SK-N-SH (cell line): ENCODE results near the gene NOBOX. TPM values are rescaled to one million over a fixed set of nuclear protein-coding genes. Genes with fewer than 3 reads are reported as not detected.

Experiments
- CTCF ChIA-PET: fragments of 300-600, 350-600 bp; formaldehyde crosslinking; extraction: SDS; loops from one replicate; lab custom pipeline; 2021; lab: Yijun Ruan, JAX
- POLR2A ChIA-PET: fragments of 350-600 bp; sonication (Branson Sonifier 250); formaldehyde crosslinking; extraction: SDS; loops from one replicate; lab custom pipeline; 2020; ENCODE audit warnings: antibody characterized with exemption, inconsistent platforms; lab: Yijun Ruan, JAX
- DNase-seq: peaks from one replicate; pipeline ENCODE4 v3.0.0; 2012
- H2AFZ ChIP-seq: fragments of 200-600 bp; sonication (generic); 2 replicates; pipeline ENCODE4 v1.8.1; 2016; ENCODE audit warnings: antibody characterized with exemption, mild to moderate bottlenecking, low read depth
- H3F3A ChIP-seq: fragments of 200-600 bp; sonication (generic); replicated peaks from 2 replicates; pipeline ENCODE3; 2016; ENCODE audit warnings: antibody characterized with exemption, mild to moderate bottlenecking; ENCODE audit not compliant: insufficient read depth
- H3K27ac ChIP-seq, 2 experiments: fragments of 200-500 bp in 1 of 2; fragments of 200-600 bp in 1 of 2; sonication (Bioruptor generic) in 1 of 2; sonication (generic), shearing (Covaris generic) in 1 of 2; 2 replicates each; pipeline versions ENCODE4 v1.5.1 to v1.6.1; 2014 to 2016; ENCODE audit warnings: low read depth in 2 of 2, inconsistent platforms in 1 of 2, low read length in 1 of 2, mild to moderate bottlenecking in 1 of 2, mixed read lengths in 1 of 2
- H3K27me3 ChIP-seq: fragments of 200-600 bp; sonication (generic), shearing (Covaris generic); 2 replicates; pipeline ENCODE4 v1.6.1; 2016; ENCODE audit warnings: mixed run types; ENCODE audit not compliant: insufficient read depth
- H3K36me3 ChIP-seq, 2 experiments: fragments of 200-500 bp in 1 of 2; fragments of 200-600 bp in 1 of 2; sonication (Bioruptor generic) in 1 of 2; sonication (generic) in 1 of 2; replicated peaks in 1 of 2; 2 replicates each; pipeline versions ENCODE3 to v1.5.1; 2014 to 2016; ENCODE audit warnings: low read length in 1 of 2, mild to moderate bottlenecking in 1 of 2; ENCODE audit not compliant: insufficient read depth in 2 of 2, control insufficient read depth in 1 of 2
- H3K4me1 ChIP-seq, 2 experiments: fragments of 200-500 bp in 1 of 2; fragments of 200-600 bp in 1 of 2; sonication (Bioruptor generic) in 1 of 2; sonication (generic), shearing (Covaris generic) in 1 of 2; 2 replicates each; pipeline versions ENCODE4 v1.5.1 to v1.6.1; 2014 to 2016; ENCODE audit warnings: low read depth in 1 of 2, low read length in 1 of 2, mixed run types in 1 of 2; ENCODE audit not compliant: insufficient read depth in 2 of 2, control insufficient read depth in 1 of 2
- H3K4me2 ChIP-seq: fragments of 200-600 bp; sonication (generic), shearing (Covaris generic); 2 replicates; pipeline ENCODE4 v1.6.1; 2017; ENCODE audit warnings: mixed run types
- H3K4me3 ChIP-seq, 2 experiments: fragments of 200-500 bp in 1 of 2; fragments of 200-600 bp in 1 of 2; sonication (Bioruptor generic) in 1 of 2; sonication (generic), shearing (Covaris generic) in 1 of 2; 2 replicates each; pipeline versions ENCODE4 v1.5.1 to v1.8.1; 2014 to 2016; ENCODE audit warnings: low read depth in 2 of 2, inconsistent platforms in 1 of 2, low read length in 1 of 2, mild to moderate bottlenecking in 1 of 2, mixed read lengths in 1 of 2, moderate library complexity in 1 of 2
- H3K79me2 ChIP-seq: fragments of 200-600 bp; sonication (generic); 2 replicates; pipeline ENCODE4 v1.8.1; 2017; ENCODE audit warnings: mild to moderate bottlenecking; ENCODE audit not compliant: insufficient read depth
- H3K9ac ChIP-seq: fragments of 200-600 bp; sonication (generic); 2 replicates; pipeline ENCODE4 v1.6.1; 2017; ENCODE audit warnings: mixed run types
- H3K9me2 ChIP-seq: fragments of 200-600 bp; sonication (generic); 2 replicates; pipeline ENCODE4 v1.6.1; 2017; ENCODE audit warnings: mixed run types
- H3K9me3 ChIP-seq: fragments of 200-600 bp; sonication (generic); 2 replicates; pipeline ENCODE4 v1.6.1; 2017; ENCODE audit warnings: mixed run types, mild to moderate bottlenecking, moderate library complexity
- H4K20me1 ChIP-seq: fragments of 200-600 bp; sonication (generic); 2 replicates; pipeline ENCODE4 v1.6.1; 2017; ENCODE audit warnings: mild to moderate bottlenecking, mixed run types; ENCODE audit not compliant: insufficient read depth
- CTCF ChIP-seq: fragments of 200-600 bp; sonication (generic); IDR thresholded peaks from 2 replicates; pipeline ENCODE4 v1.6.1; 2017; ENCODE audit warnings: antibody characterized with exemption, mild to moderate bottlenecking, moderate library complexity
- ELF1 ChIP-seq: IDR thresholded peaks from 2 replicates; pipeline ENCODE4 v1.4.0; 2012
- EP300 ChIP-seq, 2 experiments: IDR thresholded peaks; 2 replicates each; pipeline versions ENCODE4 v1.4.0 to v1.6.1; 2012; ENCODE audit warnings: borderline replicate concordance in 1 of 2, low read depth in 1 of 2, low read length in 1 of 2
- FOSL2 ChIP-seq: IDR thresholded peaks from 2 replicates; pipeline ENCODE4 v1.4.0; 2012; ENCODE audit warnings: low read depth, mild to moderate bottlenecking, moderate library complexity, borderline replicate concordance
- IRF3 ChIP-seq: fragments of 150-350 bp; IDR thresholded peaks from 2 replicates; pipeline ENCODE4 v1.6.1; 2016; ENCODE audit warnings: mild to moderate bottlenecking, low read depth, low read length
- MEF2A ChIP-seq: IDR thresholded peaks from 2 replicates; pipeline ENCODE4 v1.4.0; 2012; ENCODE audit warnings: low read depth, borderline replicate concordance
- POLR2AphosphoS5 ChIP-seq: IDR thresholded peaks from 2 replicates; pipeline ENCODE4 v1.6.1; 2012; ENCODE audit warnings: low read depth, low read length
- REST ChIP-seq: IDR thresholded peaks from 2 replicates; pipeline ENCODE4 v1.6.1; 2012; ENCODE audit warnings: mild to moderate bottlenecking, low read depth, low read length, moderate library complexity
- RFX5 ChIP-seq: IDR thresholded peaks from 2 replicates; pipeline ENCODE4 v1.6.1; 2012; ENCODE audit warnings: mild to moderate bottlenecking, improper control_type of control experiment, low read length
- SIN3A ChIP-seq: IDR thresholded peaks from 2 replicates; pipeline ENCODE4 v1.6.1; 2012; ENCODE audit warnings: low read depth, mild to moderate bottlenecking, low read length, moderate library complexity, borderline replicate concordance
- SMC3 ChIP-seq: IDR thresholded peaks from 2 replicates; pipeline ENCODE4 v1.6.1; 2012; ENCODE audit warnings: low read depth, low read length, improper control_type of control experiment
- TAF1 ChIP-seq: IDR thresholded peaks from 2 replicates; pipeline ENCODE4 v1.6.1; 2012; ENCODE audit warnings: low read depth, mild to moderate bottlenecking, low read length, moderate library complexity, borderline replicate concordance
- USF2 ChIP-seq: fragments of 150-350 bp; IDR thresholded peaks from 2 replicates; pipeline ENCODE4 v1.6.1; 2017; ENCODE audit warnings: antibody characterized with exemption, low read length, low read depth, borderline replicate concordance
- YY1 ChIP-seq: IDR thresholded peaks from 2 replicates; pipeline ENCODE4 v1.4.0; 2012; ENCODE audit warnings: low read depth, mild to moderate bottlenecking
- WGBS: methylation state at CpG from one replicate; pipeline ENCODE4 v1.1.6; 2017; ENCODE audit warnings: low lambda C conversion rate; 5-methylcytosine and 5-hydroxymethylcytosine counted together
- polyA plus RNA-seq, 3 experiments: library from polyadenylated mRNA; depleted of rRNA; stranded (reverse); fragments of >200 nt; gene quantifications; 2 replicates each; pipeline ENCODE4 v1.2.3, GENCODE V29; 2012
- TF ChIP-seq, protein P1 (sequence below): IDR thresholded peaks from 2 replicates; pipeline ENCODE4 v1.4.0; 2012; ENCODE audit warnings: low read depth, borderline replicate concordance

Gene NOBOX
- polyA plus RNA-seq, 1 of the 3 experiments (the other 2 are of a cell fraction), result not detected

DNA sequence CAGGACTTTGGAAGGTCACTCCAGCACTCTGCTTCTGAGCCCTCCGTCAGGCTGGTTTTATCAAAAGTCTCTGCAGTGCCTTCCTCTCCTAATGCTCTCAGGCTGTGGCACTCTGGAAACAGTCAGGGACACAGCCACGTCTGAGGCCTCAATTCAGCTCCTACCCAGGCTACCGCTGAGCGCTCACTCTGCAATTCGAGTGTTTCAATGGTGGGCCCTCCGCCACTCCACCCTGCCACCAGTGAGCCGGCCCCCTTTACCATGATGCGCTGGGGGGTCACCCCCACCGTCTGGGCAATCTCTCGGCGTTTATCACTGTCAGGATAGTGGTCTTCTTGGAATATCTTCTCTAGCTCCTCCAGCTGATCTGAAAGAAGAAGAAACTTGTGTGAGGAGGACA is 3.5 kb downstream of the NOBOX start:
- DNase-seq, result no peak
- Histone ChIP-seq H3K9me2 (no peaks in the 10 kb centered on the region), H3K79me2 (no peaks in the 10 kb centered on the region), H4K20me1 (no peaks in the 10 kb centered on the region), H3K4me3 (no peak overlapping the region), H3K9me3 (no peaks in the 10 kb centered on the region), H3K4me1 (no peaks in the 10 kb centered on the region), H3K27me3 (peaks cover 83% of the 10 kb centered on the region; the same call in 1 of the 2 replicates), H3K27ac (no peak overlapping the region), H3K4me2 (no peak overlapping the region), H2AFZ (no peak overlapping the region), H3F3A (no peaks in the 10 kb centered on the region), H3K36me3 (no peaks in the 10 kb centered on the region), H3K9ac (no peak overlapping the region)
- ChIA-PET POLR2A (no interaction called here), CTCF (interaction anchor here (1.2 kb wide), 1 partner anchor 8 kb away, joined by 5 read pairs; no protein-coding TSS in a partner anchor)
- WGBS, result 25% methylated on average over 11 of the region's 11 CpGs
- TF ChIP-seq ELF1 (no peak), SIN3A (no peak), TAF1 (no peak), FOSL2 (no peak), SMC3 (no peak), USF2 (no peak), REST (no peak), MEF2A (no peak), IRF3 (no peak), YY1 (no peak), POLR2AphosphoS5 (no peak), RFX5 (no peak), CTCF (no peak), EP300 (IDR thresholded peaks at IDR 0.05; ENCODE audit: borderline replicate concordance in 1 of 2, low read depth in 1 of 2, low read length in 1 of 2) (no peak)
- TF ChIP-seq, protein P1, sequence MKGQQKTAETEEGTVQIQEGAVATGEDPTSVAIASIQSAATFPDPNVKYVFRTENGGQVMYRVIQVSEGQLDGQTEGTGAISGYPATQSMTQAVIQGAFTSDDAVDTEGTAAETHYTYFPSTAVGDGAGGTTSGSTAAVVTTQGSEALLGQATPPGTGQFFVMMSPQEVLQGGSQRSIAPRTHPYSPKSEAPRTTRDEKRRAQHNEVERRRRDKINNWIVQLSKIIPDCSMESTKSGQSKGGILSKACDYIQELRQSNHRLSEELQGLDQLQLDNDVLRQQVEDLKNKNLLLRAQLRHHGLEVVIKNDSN, result no peak
